HepG2 (cell line): ENCODE data around the gene FBF1. TPM values are rescaled to one million over a fixed set of nuclear protein-coding genes. Genes with fewer than 3 reads are reported as not detected.

Experiments
- CEBPB ChIP-seq: IDR thresholded peaks from 2 replicates; pipeline ENCODE4 v1.6.1; 2011; ENCODE audit warnings: low read depth, low read length, improper control_type of control experiment, borderline replicate concordance
- E2F1 ChIP-seq: sonication (generic); formaldehyde crosslinking; IDR thresholded peaks from 2 replicates; pipeline ENCODE4 v1.5.0; 2020; ENCODE audit warnings: missing genetic modification reagents
- GZF1 ChIP-seq: sonication (generic); formaldehyde crosslinking; IDR thresholded peaks from 2 replicates; pipeline ENCODE4 v1.5.1; 2020; ENCODE audit warnings: mild to moderate bottlenecking, missing genetic modification reagents
- IKZF1 ChIP-seq: fragments of 450-650 bp; IDR thresholded peaks from 2 replicates; pipeline ENCODE4 v1.7.1; 2016
- MAFK ChIP-seq, 2 experiments: IDR thresholded peaks in 1 of 2; conservative IDR thresholded peaks in 1 of 2; 2 replicates each; pipeline ENCODE4 v1.6.1; 2011; ENCODE audit warnings: improper control_type of control experiment in 2 of 2, low read length in 2 of 2
- NBN ChIP-seq: fragments of 450-650 bp; conservative IDR thresholded peaks from 2 replicates; pipeline ENCODE4 v1.6.1; 2017
- NFKB2 ChIP-seq: sonication (generic); formaldehyde crosslinking; IDR thresholded peaks from 2 replicates; pipeline ENCODE4 v1.4.0; 2020; ENCODE audit warnings: missing genetic modification reagents, borderline replicate concordance
- NPAS2 ChIP-seq: sonication (generic); formaldehyde crosslinking; IDR thresholded peaks from 2 replicates; pipeline ENCODE4 v1.8.0; 2022; ENCODE audit warnings: mild to moderate bottlenecking, missing genetic modification reagents, borderline replicate concordance
- NR1H2 ChIP-seq: sonication (generic); formaldehyde crosslinking; IDR thresholded peaks from 2 replicates; pipeline ENCODE4 v1.8.1; 2022; ENCODE audit warnings: low read depth, missing genetic modification reagents, borderline replicate concordance
- PREB ChIP-seq: sonication (generic); formaldehyde crosslinking; IDR thresholded peaks from 2 replicates; pipeline ENCODE4 v1.4.0; 2020; ENCODE audit warnings: missing genetic modification reagents
- REL ChIP-seq: sonication (generic); formaldehyde crosslinking; conservative IDR thresholded peaks from 2 replicates; pipeline ENCODE4 v1.8.0; 2022; ENCODE audit warnings: mild to moderate bottlenecking, missing genetic modification reagents, moderate library complexity
- RNF2 ChIP-seq: fragments of 450-650 bp; conservative IDR thresholded peaks from 2 replicates; pipeline ENCODE4 v1.6.1; 2016; ENCODE audit warnings: low read depth
- SKI ChIP-seq: fragments of 450-650 bp; IDR thresholded peaks from one replicate; pipeline ENCODE4 v1.6.1; 2018; ENCODE audit warnings: mild to moderate bottlenecking; ENCODE audit not compliant: partially characterized antibody
- SP4 ChIP-seq: sonication (generic); formaldehyde crosslinking; IDR thresholded peaks from 2 replicates; pipeline ENCODE4 v1.8.1; 2023; ENCODE audit warnings: mild to moderate bottlenecking, missing genetic modification reagents
- SUZ12 ChIP-seq: fragments of 150-350 bp; IDR thresholded peaks from 2 replicates; pipeline ENCODE4 v1.6.1; 2014; ENCODE audit warnings: low read depth, low read length
- TBL1XR1 ChIP-seq: fragments of 150-350 bp; IDR thresholded peaks from 2 replicates; pipeline ENCODE4 v1.6.1; 2014; ENCODE audit warnings: borderline replicate concordance, low read length; ENCODE audit not compliant: partially characterized antibody
- TBX3 ChIP-seq: fragments of 450-650 bp; IDR thresholded peaks from 2 replicates; pipeline ENCODE4 v1.6.1; 2017; ENCODE audit warnings: antibody characterized with exemption, mild to moderate bottlenecking, inconsistent platforms, borderline replicate concordance
- ZNF138 ChIP-seq: sonication (generic); formaldehyde crosslinking; IDR thresholded peaks from 2 replicates; pipeline ENCODE4 v1.5.0; 2020; ENCODE audit warnings: mild to moderate bottlenecking, low read depth, missing genetic modification reagents
- ZNF18 ChIP-seq: sonication (generic); formaldehyde crosslinking; IDR thresholded peaks from 2 replicates; pipeline ENCODE4 v1.8.0; 2022; ENCODE audit warnings: mild to moderate bottlenecking, missing genetic modification reagents; ENCODE audit not compliant: insufficient replicate concordance
- ZNF20 ChIP-seq: sonication (generic); formaldehyde crosslinking; IDR thresholded peaks from 2 replicates; pipeline ENCODE4 v1.4.0; 2020; ENCODE audit warnings: mild to moderate bottlenecking, moderate library complexity, missing genetic modification reagents
- ZNF460 ChIP-seq: sonication (generic); formaldehyde crosslinking; IDR thresholded peaks from 2 replicates; pipeline ENCODE4 v1.5.1; 2020; ENCODE audit warnings: missing genetic modification reagents, mild to moderate bottlenecking, borderline replicate concordance
- ZNF549 ChIP-seq: sonication (generic); formaldehyde crosslinking; IDR thresholded peaks from 2 replicates; pipeline ENCODE4 v1.5.0; 2020; ENCODE audit warnings: missing genetic modification reagents
- ZNF691 ChIP-seq: sonication (generic); formaldehyde crosslinking; IDR thresholded peaks from 2 replicates; pipeline ENCODE4 v1.4.0; 2020; ENCODE audit warnings: missing genetic modification reagents, low read depth, mild to moderate bottlenecking, borderline replicate concordance
- ZNF772 ChIP-seq: sonication (generic); formaldehyde crosslinking; IDR thresholded peaks from 2 replicates; pipeline ENCODE4 v1.5.0; 2020; ENCODE audit warnings: mild to moderate bottlenecking, missing genetic modification reagents
- ZNF781 ChIP-seq: sonication (generic); formaldehyde crosslinking; IDR thresholded peaks from 2 replicates; pipeline ENCODE4 v1.5.1; 2020; ENCODE audit warnings: borderline replicate concordance, mild to moderate bottlenecking, missing genetic modification reagents; ENCODE audit errors: not compliant biosample characterization
- polyA plus RNA-seq, 8 experiments: library from polyadenylated mRNA; depleted of rRNA in 3 of 8; stranded (reverse) in 7 of 8; unstranded in 1 of 8; fragments of >200 nt; fragmentation: Illumina TruSeq in 4 of 8; extraction: Trizol in 4 of 8; gene quantifications; 2 replicates each; pipeline versions ENCODE4 v1.2.1 to v1.2.3, GENCODE V29; 2011 to 2016; ENCODE audit warnings: low read depth in 4 of 8, missing spikeins in 1 of 8, mixed read lengths in 1 of 8; ENCODE audit not compliant: insufficient read depth in 1 of 8
- total RNA-seq, 5 experiments: library from RNA; depleted of rRNA; stranded (reverse); fragments of >200 nt; fragmentation: Illumina TruSeq; extraction: Trizol; gene quantifications; 2 replicates each; pipeline ENCODE4 v1.2.3, GENCODE V29; 2016; ENCODE audit warnings: low read depth in 1 of 5

Gene FBF1
- total and polyA plus RNA-seq, 2 of the 13 experiments (the other 11 are each of a cell fraction or from before 2014, with no cell fraction given), result 2.4 to 8.1 TPM

GRCh38 chr17:75940727-75941441 lies at the start of gene FBF1 (continued):
- no peak for TF ChIP-seq CEBPB
- TF ChIP-seq ZNF781 (CRISPR knock-in tag), result peak; percentile 56
- TF ChIP-seq SP4 (CRISPR knock-in tag), result peak; percentile 90
- TF ChIP-seq IKZF1, result no peak
- peak; percentile 69; the same call in 1 of the 2 replicates for TF ChIP-seq ZNF20 (CRISPR knock-in tag)
- TF ChIP-seq NR1H2 (CRISPR knock-in tag), result no peak
- no peak for TF ChIP-seq NBN
- TF ChIP-seq REL, result peak; percentile 51; the same call in 1 of the 2 replicates
- peak; percentile 98 for TF ChIP-seq SKI
- TF ChIP-seq GZF1 (CRISPR knock-in tag), result no peak
- no peak for TF ChIP-seq TBX3
- peak; percentile 75 for TF ChIP-seq TBL1XR1
- peak; percentile 91 for TF ChIP-seq NFKB2 (CRISPR knock-in tag)
- peak; percentile 88; the same call in 1 of the 2 replicates for TF ChIP-seq ZNF691 (CRISPR knock-in tag)
- no peak; the same call in 1 of the 2 replicates for TF ChIP-seq ZNF549
- TF ChIP-seq SUZ12, result peak; percentile 94
- no peak for TF ChIP-seq NPAS2
- TF ChIP-seq ZNF18 (CRISPR knock-in tag), result no peak
- peak; percentile 98 for TF ChIP-seq E2F1 (CRISPR knock-in tag)
- TF ChIP-seq ZNF460 (CRISPR knock-in tag), result no peak
- peak; percentile 88 for TF ChIP-seq ZNF772 (CRISPR knock-in tag)
- TF ChIP-seq PREB (CRISPR knock-in tag), result no peak
- no peak for TF ChIP-seq MAFK (conservative IDR thresholded peaks at IDR 0.05 in 1 of 2, IDR thresholded peaks at IDR 0.05 in 1 of 2; ENCODE audit: low read length in 2 of 2)
- 0 out of 2 replicates have a peak, but pooled peaks have one; percentile 14 for TF ChIP-seq ZNF138
- no peak; the same call in 1 of the 2 replicates for TF ChIP-seq RNF2
